ENCODE results near the gene TOMM22.
"Not testable (repeated sequence)": the region's sequence is repeated elsewhere in the genome, so short reads cannot be mapped to it uniquely, and the experiment has no call there.

TOMM22 gene

GRCh38 chr22:38681582-38682335 lies at the start of gene TOMM22:
Gene TOMM22, plus strand, starts transcription at chr22:38681957. Its CDS starts 22 bp downstream, at chr22:38681979.
- DNase-seq = peak; percentile 84 to 87

- DNase-seq = no peak
These were observed 49.2 kb upstream of the TOMM22 start for GRCh38 chr22:38632528-38632927.

- no peak for DNase-seq
These were observed 43.5 kb upstream of the TOMM22 start for GRCh38 chr22:38638216-38638615.

- DNase-seq = no peak
These were observed 43.0 kb upstream of the TOMM22 start for GRCh38 chr22:38638728-38639127.

- DNase-seq = no peak
These were observed 40.2 kb upstream of the TOMM22 start for GRCh38 chr22:38641476-38642040.

- not testable (repeated sequence) for DNase-seq
These were observed 37.5 kb upstream of the TOMM22 start for GRCh38 chr22:38644245-38644644.

GRCh38 chr22:38645430-38645829 lies 36.3 kb upstream of the TOMM22 start:
- no peak for DNase-seq

- DNase-seq = no peak
These were observed 31.8 kb upstream of the TOMM22 start for GRCh38 chr22:38649841-38650522.

- DNase-seq = no peak
These were observed 28.9 kb upstream of the TOMM22 start for GRCh38 chr22:38652859-38653258.

- DNase-seq = no peak
These were observed 28.0 kb upstream of the TOMM22 start for GRCh38 chr22:38653741-38654140.

GRCh38 chr22:38655519-38656255 lies 26.1 kb upstream of the TOMM22 start:
- DNase-seq = no peak

- peak; percentile 83 to 88 for DNase-seq
These were observed 25.3 kb upstream of the TOMM22 start, which contains the start of the genes CBY1 and FAM227A for GRCh38 chr22:38656256-38657044. Gene CBY1, plus strand, starts transcription at chr22:38656638. Its CDS starts 11,417 bp downstream, at chr22:38668055. Gene FAM227A, minus strand, starts transcription at chr22:38656392. Its CDS starts 6,224 bp downstream, at chr22:38650168.

- DNase-seq = peak; percentile 4 to 34
These were observed 24.5 kb upstream of the TOMM22 start for GRCh38 chr22:38657045-38657909.

- no peak for DNase-seq
These were observed 6.9 kb upstream of the TOMM22 start for GRCh38 chr22:38674888-38675287.

GRCh38 chr22:38675833-38676232 lies 5.9 kb upstream of the TOMM22 start:
- DNase-seq = no peak

GRCh38 chr22:38684895-38685294 lies 3.1 kb downstream of the TOMM22 start:
- DNase-seq = no peak

GRCh38 chr22:38685761-38686160 lies 4.0 kb downstream of the TOMM22 start:
- no peak for DNase-seq

GRCh38 chr22:38689651-38690050 lies 7.9 kb downstream of the TOMM22 start:
- DNase-seq = no peak

- DNase-seq = no peak
These were observed 12.3 kb downstream of the TOMM22 start for GRCh38 chr22:38694049-38694448.

- DNase-seq = no peak
These were observed 13.2 kb downstream of the TOMM22 start for GRCh38 chr22:38694940-38695339.

Data from CD4-positive, alpha-beta T cell treated with Interferon alpha-2 for 1 hour (primary cell).